Measurements from ENCODE around the gene PTTG1IP.

DNA sequence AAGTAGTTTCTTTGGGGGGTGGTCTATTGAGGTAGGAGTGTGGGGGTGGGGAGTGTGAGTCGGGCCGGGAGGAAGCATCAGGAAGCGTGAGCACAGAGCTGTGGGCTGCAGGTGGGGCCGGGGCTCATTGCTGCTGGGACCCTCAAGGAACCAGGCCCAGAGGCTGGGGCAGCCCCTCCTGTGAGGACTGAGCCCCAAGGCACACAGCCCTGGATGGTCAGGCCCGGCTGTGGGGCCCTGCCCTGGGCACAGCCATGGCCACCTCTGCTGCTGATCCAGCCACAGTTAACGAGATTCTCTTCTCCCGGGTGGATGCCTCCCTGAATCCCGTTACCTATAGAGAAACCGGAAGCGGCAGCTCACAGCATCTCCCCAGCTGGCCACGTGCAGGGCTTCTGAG is 32.7 kb downstream of the PTTG1IP start:
- no peak for TF ChIP-seq TCF7 (CRISPR knock-in tag; IDR thresholded peaks at IDR 0.05; ENCODE audit: low read depth)
- TF ChIP-seq FOXP1 (CRISPR knock-in tag; IDR thresholded peaks at IDR 0.05; ENCODE audit: borderline replicate concordance): no peak
- TF ChIP-seq, protein P1, sequence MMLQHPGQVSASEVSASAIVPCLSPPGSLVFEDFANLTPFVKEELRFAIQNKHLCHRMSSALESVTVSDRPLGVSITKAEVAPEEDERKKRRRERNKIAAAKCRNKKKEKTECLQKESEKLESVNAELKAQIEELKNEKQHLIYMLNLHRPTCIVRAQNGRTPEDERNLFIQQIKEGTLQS (CRISPR knock-in tag; conservative IDR thresholded peaks at IDR 0.05): no peak
- TF ChIP-seq CREB1 (CRISPR knock-in tag; IDR thresholded peaks at IDR 0.05): no peak
- no peak for TF ChIP-seq ATF1 (CRISPR knock-in tag; IDR thresholded peaks at IDR 0.05)
- TF ChIP-seq ZNF423 (CRISPR knock-in tag; IDR thresholded peaks at IDR 0.05): no peak
- TF ChIP-seq CBFB (CRISPR knock-in tag; IDR thresholded peaks at IDR 0.05; ENCODE audit: low read depth): no peak
- TF ChIP-seq, protein P2, sequence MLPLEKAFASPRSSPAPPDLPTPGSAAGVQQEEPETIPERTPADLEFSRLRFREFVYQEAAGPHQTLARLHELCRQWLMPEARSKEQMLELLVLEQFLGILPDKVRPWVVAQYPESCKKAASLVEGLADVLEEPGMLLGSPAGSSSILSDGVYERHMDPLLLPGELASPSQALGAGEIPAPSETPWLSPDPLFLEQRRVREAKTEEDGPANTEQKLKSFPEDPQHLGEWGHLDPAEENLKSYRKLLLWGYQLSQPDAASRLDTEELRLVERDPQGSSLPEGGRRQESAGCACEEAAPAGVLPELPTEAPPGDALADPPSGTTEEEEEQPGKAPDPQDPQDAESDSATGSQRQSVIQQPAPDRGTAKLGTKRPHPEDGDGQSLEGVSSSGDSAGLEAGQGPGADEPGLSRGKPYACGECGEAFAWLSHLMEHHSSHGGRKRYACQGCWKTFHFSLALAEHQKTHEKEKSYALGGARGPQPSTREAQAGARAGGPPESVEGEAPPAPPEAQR (CRISPR knock-in tag; IDR thresholded peaks at IDR 0.05): no peak
- no peak for TF ChIP-seq FOXP4 (CRISPR knock-in tag; IDR thresholded peaks at IDR 0.05)
- TF ChIP-seq, protein P3, sequence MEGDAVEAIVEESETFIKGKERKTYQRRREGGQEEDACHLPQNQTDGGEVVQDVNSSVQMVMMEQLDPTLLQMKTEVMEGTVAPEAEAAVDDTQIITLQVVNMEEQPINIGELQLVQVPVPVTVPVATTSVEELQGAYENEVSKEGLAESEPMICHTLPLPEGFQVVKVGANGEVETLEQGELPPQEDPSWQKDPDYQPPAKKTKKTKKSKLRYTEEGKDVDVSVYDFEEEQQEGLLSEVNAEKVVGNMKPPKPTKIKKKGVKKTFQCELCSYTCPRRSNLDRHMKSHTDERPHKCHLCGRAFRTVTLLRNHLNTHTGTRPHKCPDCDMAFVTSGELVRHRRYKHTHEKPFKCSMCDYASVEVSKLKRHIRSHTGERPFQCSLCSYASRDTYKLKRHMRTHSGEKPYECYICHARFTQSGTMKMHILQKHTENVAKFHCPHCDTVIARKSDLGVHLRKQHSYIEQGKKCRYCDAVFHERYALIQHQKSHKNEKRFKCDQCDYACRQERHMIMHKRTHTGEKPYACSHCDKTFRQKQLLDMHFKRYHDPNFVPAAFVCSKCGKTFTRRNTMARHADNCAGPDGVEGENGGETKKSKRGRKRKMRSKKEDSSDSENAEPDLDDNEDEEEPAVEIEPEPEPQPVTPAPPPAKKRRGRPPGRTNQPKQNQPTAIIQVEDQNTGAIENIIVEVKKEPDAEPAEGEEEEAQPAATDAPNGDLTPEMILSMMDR (IDR thresholded peaks at IDR 0.05): no peak
- TF ChIP-seq GABPB1 (CRISPR knock-in tag; IDR thresholded peaks at IDR 0.05): no peak
